Measurements from ENCODE around the gene VDAC1.

VDAC1 gene

GRCh38 chr5:133924221-133924920 is 80.4 kb downstream of the VDAC1 start:
- no peak for DNase-seq

GRCh38 chr5:133921979-133922378 is 82.8 kb downstream of the VDAC1 start:
- DNase-seq: no peak
